H1 (cell line): ENCODE data around the gene HBB. TPM values are rescaled to one million over a fixed set of nuclear protein-coding genes. Genes with fewer than 3 reads are reported as not detected.

Experiments used
- CTCF ChIA-PET: fragments of 300-600 bp; sonication (Branson Sonifier 250); formaldehyde crosslinking; loops from one replicate; lab custom pipeline; 2021; ENCODE audit not compliant: partially characterized antibody; lab: Charles Lee
- POLR2A ChIA-PET: fragments of 300-600 bp; sonication (Branson Sonifier 250); formaldehyde crosslinking; loops from one replicate; lab custom pipeline; 2021; ENCODE audit warnings: inconsistent platforms; ENCODE audit not compliant: partially characterized antibody; lab: Charles Lee
- DNase-seq, 2 experiments: peaks; one replicate each; pipeline versions ENCODE4 v3.0.0 to v3.0.0-alpha.2; 2010 to 2022; ENCODE audit warnings: low spot score in 2 of 2, low read depth in 1 of 2, mixed read lengths in 1 of 2
- FAIRE-seq: peaks from 2 replicates; lab custom pipeline; 2011; peaks lifted over from hg19 to GRCh38; lab: Jason Lieb, UNC
- H2AFZ ChIP-seq: 2 replicates; pipeline ENCODE4 v1.8.1; 2012; ENCODE audit warnings: low read length, inconsistent platforms
- H2AK5ac ChIP-seq: 2 replicates; pipeline ENCODE4 v1.6.1; 2013; ENCODE audit warnings: low read depth, low read length
- H2BK120ac ChIP-seq: replicated peaks from 2 replicates; pipeline ENCODE3; 2013; ENCODE audit warnings: low read depth, low read length, inconsistent platforms
- H2BK12ac ChIP-seq: 2 replicates; pipeline ENCODE4 v1.6.1; 2013; ENCODE audit warnings: low read depth, low read length
- H2BK15ac ChIP-seq: 2 replicates; pipeline ENCODE4 v1.6.1; 2013; ENCODE audit warnings: low read length
- H2BK20ac ChIP-seq: 2 replicates; pipeline ENCODE4 v1.6.1; 2013; ENCODE audit warnings: low read length
- H2BK5ac ChIP-seq: 2 replicates; pipeline ENCODE4 v1.6.1; 2013; ENCODE audit warnings: low read depth, low read length
- H3K14ac ChIP-seq: 2 replicates; pipeline ENCODE4 v1.6.1; 2013; ENCODE audit warnings: inconsistent platforms; ENCODE audit not compliant: insufficient read length
- H3K18ac ChIP-seq: 2 replicates; pipeline ENCODE4 v1.6.1; 2013; ENCODE audit warnings: low read length; ENCODE audit errors: extremely low read depth
- H3K23ac ChIP-seq: 2 replicates; pipeline ENCODE4 v1.6.1; 2013; ENCODE audit warnings: inconsistent platforms; ENCODE audit not compliant: insufficient read length
- H3K23me2 ChIP-seq: 2 replicates; pipeline ENCODE4 v1.6.1; 2013; ENCODE audit warnings: low read depth, low read length
- H3K27ac ChIP-seq: 2 replicates; pipeline ENCODE4 v1.6.1; 2011; ENCODE audit warnings: low read depth, low read length, inconsistent platforms
- H3K27me3 ChIP-seq, 4 experiments: replicated peaks in 1 of 4; 1 replicate in 1 of 4; 2 replicates in 3 of 4; pipeline versions ENCODE4 v1.6.1 to v1.8.1; 2011 to 2013; ENCODE audit warnings: low read length in 3 of 4, mild to moderate bottlenecking in 3 of 4, inconsistent platforms in 2 of 4, mixed read lengths in 2 of 4, moderate library complexity in 1 of 4; ENCODE audit not compliant: control insufficient read depth in 3 of 4, insufficient read depth in 3 of 4; ENCODE audit errors: extremely low read depth in 1 of 4
- H3K36me3 ChIP-seq, 4 experiments: 2 replicates each; pipeline versions ENCODE4 v1.6.1 to v1.8.1; 2011 to 2013; ENCODE audit warnings: mild to moderate bottlenecking in 4 of 4, low read length in 3 of 4, moderate library complexity in 2 of 4, control low read depth in 1 of 4, inconsistent platforms in 1 of 4; ENCODE audit not compliant: insufficient read depth in 4 of 4, control insufficient read depth in 2 of 4
- H3K4ac ChIP-seq: replicated peaks from 2 replicates; pipeline ENCODE3; 2013; ENCODE audit warnings: low read length, low read depth, mixed read lengths, inconsistent platforms; ENCODE audit not compliant: insufficient read length
- H3K4me1 ChIP-seq, 4 experiments: replicated peaks in 1 of 4; 1 replicate in 1 of 4; 2 replicates in 3 of 4; pipeline versions ENCODE4 v1.6.1 to v1.8.1; 2011 to 2013; ENCODE audit warnings: low read length in 3 of 4, inconsistent platforms in 2 of 4, mixed read lengths in 1 of 4; ENCODE audit not compliant: insufficient read depth in 4 of 4, control insufficient read depth in 3 of 4
- H3K4me2 ChIP-seq, 2 experiments: 2 replicates each; pipeline versions ENCODE4 v1.6.1 to v1.8.1; 2011 to 2013; ENCODE audit warnings: low read depth in 2 of 2, low read length in 2 of 2, control low read depth in 1 of 2, inconsistent platforms in 1 of 2, mild to moderate bottlenecking in 1 of 2; ENCODE audit not compliant: insufficient read depth in 1 of 2
- H3K4me3 ChIP-seq, 4 experiments: fragments of 200-600, 300-600 bp in 1 of 4; sonication (generic), shearing (Covaris generic), sonication (Bioruptor Twin) in 1 of 4; 2 replicates each; pipeline versions ENCODE4 v1.5.1 to v1.8.1; 2011 to 2016; ENCODE audit warnings: low read length in 4 of 4, low read depth in 3 of 4, control low read depth in 2 of 4, inconsistent platforms in 2 of 4, mild to moderate bottlenecking in 2 of 4, mixed read lengths in 1 of 4, moderate library complexity in 1 of 4; ENCODE audit not compliant: insufficient read depth in 2 of 4; ENCODE audit errors: extremely low read depth in 1 of 4
- H3K56ac ChIP-seq: replicated peaks from 2 replicates; pipeline ENCODE3; 2013; ENCODE audit warnings: low read depth, mild to moderate bottlenecking, mixed read lengths, low read length, inconsistent platforms; ENCODE audit not compliant: insufficient read length
- H3K79me1 ChIP-seq: 2 replicates; pipeline ENCODE4 v1.6.1; 2013; ENCODE audit warnings: low read depth, low read length, control low read depth
- H3K79me2 ChIP-seq, 2 experiments: 2 replicates each; pipeline versions ENCODE4 v1.6.1 to v1.8.1; 2012 to 2013; ENCODE audit warnings: low read length in 2 of 2, mild to moderate bottlenecking in 2 of 2, inconsistent platforms in 1 of 2; ENCODE audit not compliant: insufficient read depth in 2 of 2, control insufficient read depth in 1 of 2
- H3K9ac ChIP-seq, 4 experiments: replicated peaks in 1 of 4; 1 replicate in 1 of 4; 2 replicates in 3 of 4; pipeline versions ENCODE4 v1.6.1 to v1.8.1; 2011 to 2013; ENCODE audit warnings: low read depth in 3 of 4, low read length in 3 of 4, control low read depth in 2 of 4, mild to moderate bottlenecking in 2 of 4, moderate library complexity in 2 of 4, inconsistent platforms in 1 of 4; ENCODE audit errors: extremely low read depth in 1 of 4
- H3K9me3 ChIP-seq, 2 experiments: 2 replicates each; pipeline versions ENCODE4 v1.6.1 to v1.8.1; 2012 to 2013; ENCODE audit warnings: mild to moderate bottlenecking in 2 of 2, moderate library complexity in 2 of 2, control low read depth in 1 of 2, inconsistent platforms in 1 of 2, low read depth in 1 of 2, low read length in 1 of 2, mixed read lengths in 1 of 2; ENCODE audit not compliant: insufficient read depth in 2 of 2
- H4K20me1 ChIP-seq, 2 experiments: replicated peaks in 1 of 2; 2 replicates each; pipeline versions ENCODE3 to v1.8.1; 2011 to 2013; ENCODE audit warnings: inconsistent platforms in 2 of 2, low read length in 2 of 2, mild to moderate bottlenecking in 1 of 2; ENCODE audit not compliant: insufficient read depth in 2 of 2, control insufficient read depth in 1 of 2
- H4K5ac ChIP-seq: 2 replicates; pipeline ENCODE4 v1.6.1; 2013; ENCODE audit warnings: low read length, low read depth, mixed read lengths, inconsistent platforms; ENCODE audit not compliant: insufficient read length
- H4K8ac ChIP-seq: 2 replicates; pipeline ENCODE4 v1.8.0; 2013; ENCODE audit warnings: mild to moderate bottlenecking, moderate library complexity, low read length, inconsistent platforms; ENCODE audit not compliant: insufficient read depth; ENCODE audit errors: extremely low read depth
- H4K91ac ChIP-seq: replicated peaks from 2 replicates; pipeline ENCODE3; 2013; ENCODE audit warnings: low read length, mixed read lengths, inconsistent platforms; ENCODE audit not compliant: insufficient read length
- ASH2L ChIP-seq: fragments of 200-600, 300-600 bp; sonication (generic); IDR thresholded peaks from one replicate; pipeline ENCODE4 v1.7.1; 2017; ENCODE audit warnings: low read length
- BRCA1 ChIP-seq: IDR thresholded peaks from 2 replicates; pipeline ENCODE4 v1.6.1; 2012; ENCODE audit warnings: low read depth, low read length, improper control_type of control experiment
- CBX5 ChIP-seq: fragments of 300-800, 300-1000 bp; sonication (generic); IDR thresholded peaks from 2 replicates; pipeline ENCODE4 v1.7.1; 2016; ENCODE audit warnings: antibody characterized with exemption, low read length, low read depth
- CBX8 ChIP-seq: fragments of 300-800, 300-1000 bp; sonication (generic); IDR thresholded peaks from 2 replicates; pipeline ENCODE4 v1.7.1; 2016; ENCODE audit warnings: low read depth, low read length, borderline replicate concordance
- CHD1 ChIP-seq: IDR thresholded peaks from 2 replicates; pipeline ENCODE4 v1.6.1; 2012; ENCODE audit warnings: low read depth, low read length, improper control_type of control experiment
- EGR1 ChIP-seq: IDR thresholded peaks from 2 replicates; pipeline ENCODE4 v1.6.1; 2011; ENCODE audit warnings: low read depth, low read length, borderline replicate concordance
- KDM1A ChIP-seq: fragments of 200-600, 300-600 bp; sonication (generic); IDR thresholded peaks from 2 replicates; pipeline ENCODE4 v1.7.1; 2016; ENCODE audit warnings: mild to moderate bottlenecking, low read length, borderline replicate concordance
- MAFK ChIP-seq: IDR thresholded peaks from 2 replicates; pipeline ENCODE4 v1.6.1; 2012; ENCODE audit warnings: low read depth, mild to moderate bottlenecking, improper control_type of control experiment, low read length
- MAX ChIP-seq: IDR thresholded peaks from 2 replicates; pipeline ENCODE4 v1.6.1; 2012; ENCODE audit warnings: inconsistent platforms
- POLR2A ChIP-seq, 2 experiments: IDR thresholded peaks; 1 replicate in 1 of 2; 2 replicates in 1 of 2; pipeline ENCODE4 v1.6.1; 2011; ENCODE audit warnings: low read depth in 2 of 2, low read length in 2 of 2, mild to moderate bottlenecking in 2 of 2; ENCODE audit errors: control extremely low read depth in 1 of 2
- POU5F1 ChIP-seq: IDR thresholded peaks from 2 replicates; pipeline ENCODE4 v1.6.1; 2011; ENCODE audit warnings: low read depth, mild to moderate bottlenecking, low read length, moderate library complexity
- SIN3A ChIP-seq, 2 experiments: IDR thresholded peaks in 1 of 2; conservative IDR thresholded peaks in 1 of 2; 2 replicates each; pipeline ENCODE4 v1.6.1; 2011 to 2012; ENCODE audit warnings: low read length in 2 of 2, improper control_type of control experiment in 1 of 2, low read depth in 1 of 2, mild to moderate bottlenecking in 1 of 2
- SP1 ChIP-seq: IDR thresholded peaks from 2 replicates; pipeline ENCODE4 v1.6.1; 2011; ENCODE audit warnings: low read depth, low read length
- SRF ChIP-seq: IDR thresholded peaks from 2 replicates; pipeline ENCODE4 v1.6.1; 2011; ENCODE audit warnings: mild to moderate bottlenecking, low read depth, low read length, moderate library complexity
- TAF7 ChIP-seq: optimal IDR thresholded peaks from 2 replicates; pipeline ENCODE3; 2011; ENCODE audit warnings: low read depth, mild to moderate bottlenecking, inconsistent platforms, low read length, moderate library complexity, borderline replicate concordance
- WGBS, 2 experiments: shearing (Covaris generic) in 1 of 2; methylation state at CpG; one replicate each; pipeline versions ENCODE4 v1.1.6 to v1.1.7; 2013 to 2015; ENCODE audit warnings: low lambda C conversion rate in 2 of 2, mixed read lengths in 2 of 2, inconsistent platforms in 1 of 2, low coverage in 1 of 2, missing lambda C conversion rate in 1 of 2; ENCODE audit not compliant: insufficient replicate concordance in 2 of 2, insufficient coverage in 1 of 2, insufficient read length in 1 of 2; ENCODE audit errors: extremely low coverage in 1 of 2, missing lambda C conversion rate in 1 of 2; 5-methylcytosine and 5-hydroxymethylcytosine counted together
- polyA plus RNA-seq, 7 experiments: library from polyadenylated mRNA; depleted of rRNA in 3 of 7; stranded (reverse) in 5 of 7; unstranded in 2 of 7; fragments of >200 nt in 5 of 7; fragments of 200-250 nt in 2 of 7; gene quantifications; 1 replicate in 5 of 7; 2 replicates in 1 of 7; 4 replicates in 1 of 7; pipeline versions ENCODE4 v1.2.1 to v1.2.3, GENCODE V29; 2011 to 2013; ENCODE audit warnings: missing spikeins in 2 of 7, mixed read lengths in 2 of 7
- total RNA-seq: library from RNA; stranded (reverse); fragmentation: NEBNext Ultra II Directional; extraction: Animal tissue kit (Norgen Biotek cat#: 25700); gene quantifications from 2 replicates; pipeline ENCODE4 v1.2.1, GENCODE V29; 2021

Gene HBB
- total and polyA plus RNA-seq, 2 of the 8 experiments (the other 6 are each of a cell fraction or from before 2014, with no cell fraction given), result not detected

DNA sequence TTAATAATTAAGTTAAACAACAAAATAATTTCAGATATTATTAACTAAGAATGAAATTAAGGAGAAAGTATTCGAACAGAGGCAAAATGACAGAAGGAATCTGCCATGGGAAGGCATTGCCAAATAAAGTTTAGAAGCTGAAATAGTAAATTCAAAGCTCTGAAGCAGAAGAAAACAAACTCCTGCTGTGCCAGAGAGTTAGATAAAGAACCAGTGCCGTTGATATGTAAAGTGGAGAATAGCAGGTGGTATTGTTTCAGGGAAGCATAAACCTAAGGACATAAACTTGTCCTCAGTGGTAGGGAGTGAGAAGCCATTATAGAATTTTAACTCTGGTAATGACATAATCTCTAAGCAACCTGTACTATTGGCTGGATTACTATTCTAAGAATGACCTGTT, 30.4 kb upstream of the HBB start:
- no peaks in the 10 kb centered on the region for H3K36me3 ChIP-seq
- peak overlapping the region in 1 of 2 experiments; percentile 12; a peak in 1 of 4 replicates for H3K4me2 ChIP-seq
- no peaks in the 10 kb centered on the region for H3K9me3 ChIP-seq
- no peak for DNase-seq
- no peak overlapping the region for H4K91ac ChIP-seq
- H3K56ac ChIP-seq, result no peak overlapping the region
- no peaks in the 10 kb centered on the region for H3K79me2 ChIP-seq
- FAIRE-seq, result peak; percentile 52
- H4K8ac ChIP-seq, result no peak overlapping the region
- no peak overlapping the region for H3K23ac ChIP-seq
- no peak overlapping the region for H3K14ac ChIP-seq
- H2BK5ac ChIP-seq, result no peak overlapping the region
- H3K27me3 ChIP-seq, result peaks cover 0 to 1% (median 0%) of the 10 kb centered on the region in 4 experiments; a peak in 2 of 7 replicates
- H3K4me1 ChIP-seq, result peaks cover 3 to 11% (median 5%) of the 10 kb centered on the region in 4 experiments; a peak in 6 of 7 replicates
- POLR2A ChIA-PET, result interaction anchor here (1.0 kb wide), 1 partner anchor 12 kb away, joined by 3 read pairs; the partner anchor contains the start of gene HBE1
- no peaks in the 10 kb centered on the region for H3K23me2 ChIP-seq
- H3K18ac ChIP-seq, result no peak overlapping the region
- no peak overlapping the region for H2AK5ac ChIP-seq
- no peak overlapping the region for H2BK120ac ChIP-seq
- 22% methylated on average over 2 of the region's 2 CpGs; no CpG with 5 or more reads in 1 of the 2 experiments for WGBS, 2 experiments
- H3K27ac ChIP-seq, result no peak overlapping the region
- H3K4me3 ChIP-seq, result no peak overlapping the region
- H3K79me1 ChIP-seq, result no peaks in the 10 kb centered on the region
- no peak overlapping the region for H2BK12ac ChIP-seq
- H2BK20ac ChIP-seq, result no peak overlapping the region
- H3K9ac ChIP-seq, result no peak overlapping the region
- no peak overlapping the region for H2BK15ac ChIP-seq
- no peak overlapping the region for H2AFZ ChIP-seq
- CTCF ChIA-PET, result no interaction called here
- H3K4ac ChIP-seq, result no peak overlapping the region
- no peak overlapping the region for H4K5ac ChIP-seq
- H4K20me1 ChIP-seq, result no peaks in the 10 kb centered on the region
- TF ChIP-seq SP1 (0 out of 2 replicates have a peak, but pooled peaks have one; percentile 53), MAX (no peak), MAFK (no peak), KDM1A (no peak), POLR2A (IDR thresholded peaks at IDR 0.05; ENCODE audit: control extremely low read depth in 1 of 2, low read depth in 2 of 2, low read length in 2 of 2) (no peak), SRF (no peak), CBX8 (no peak), CHD1 (no peak), EGR1 (no peak), TAF7 (no peak), ASH2L (no peak), BRCA1 (no peak), POU5F1 (peak; percentile 76; the same call in 1 of the 2 replicates), SIN3A (conservative IDR thresholded peaks at IDR 0.05 in 1 of 2, IDR thresholded peaks at IDR 0.05 in 1 of 2; ENCODE audit: low read depth in 1 of 2, low read length in 2 of 2) (no peak), CBX5 (no peak)
